CD4-positive, alpha-beta T cell treated with Interleukin-21 for 1 hour (primary cell): Measurements from ENCODE around the gene LAMC1.
"Not testable (repeated sequence)": the region's sequence is repeated elsewhere in the genome, so short reads cannot be mapped to it uniquely, and the experiment has no call there.

Source experiments
- DNase-seq: peaks from one replicate; pipeline ENCODE4 v3.0.0-alpha.2; 2020

The LAMC1 gene

DNA sequence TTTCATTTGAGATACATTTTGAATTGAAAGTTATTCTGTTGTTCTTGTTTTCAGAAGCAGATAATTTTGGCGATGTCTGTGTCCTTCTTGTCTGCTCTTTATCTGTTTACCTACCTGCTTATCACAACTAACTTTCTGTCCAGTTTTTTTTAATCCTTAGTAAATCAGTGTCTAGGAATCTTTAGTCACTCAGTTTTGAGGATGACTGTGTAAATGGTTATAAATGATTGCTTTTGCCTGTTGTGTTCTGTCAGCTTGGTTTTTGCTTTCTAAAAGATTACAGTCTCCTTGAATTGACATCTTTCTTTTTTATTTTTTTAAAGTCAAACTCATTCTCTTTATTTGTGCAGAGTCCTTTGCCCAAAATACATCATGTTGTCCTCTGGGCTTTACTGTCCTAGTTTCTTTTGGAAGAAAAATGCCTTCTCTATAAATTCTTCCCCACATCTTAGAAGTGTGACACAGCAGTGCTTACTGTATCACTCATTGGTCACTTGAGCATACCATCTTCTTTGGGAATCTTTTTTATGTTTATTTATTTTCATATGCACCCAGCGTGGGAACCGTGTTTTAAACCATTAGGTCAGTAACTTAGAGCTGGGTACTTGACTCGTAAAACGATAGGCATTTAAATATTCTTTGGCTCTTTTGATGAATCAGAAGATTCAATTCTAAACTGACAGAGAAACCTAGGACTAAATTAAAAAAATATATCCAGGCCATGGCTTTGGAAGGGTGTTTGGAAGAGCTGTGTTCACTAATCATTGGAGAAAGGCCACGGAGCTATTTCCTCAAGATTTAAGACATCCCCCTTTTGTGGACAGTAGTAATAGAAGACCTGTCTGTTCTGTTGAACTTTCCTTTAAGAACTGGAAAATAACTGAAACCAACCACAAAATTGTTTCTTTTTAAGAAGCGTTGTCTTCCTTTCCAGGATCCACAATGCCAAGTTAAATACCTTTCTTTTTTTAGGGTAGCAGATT, 20.9 kb downstream of the LAMC1 start:
- no peak for DNase-seq

- no peak for DNase-seq
These were observed 21.9 kb downstream of the LAMC1 start for GRCh38 chr1:183044893-183045649.

DNA sequence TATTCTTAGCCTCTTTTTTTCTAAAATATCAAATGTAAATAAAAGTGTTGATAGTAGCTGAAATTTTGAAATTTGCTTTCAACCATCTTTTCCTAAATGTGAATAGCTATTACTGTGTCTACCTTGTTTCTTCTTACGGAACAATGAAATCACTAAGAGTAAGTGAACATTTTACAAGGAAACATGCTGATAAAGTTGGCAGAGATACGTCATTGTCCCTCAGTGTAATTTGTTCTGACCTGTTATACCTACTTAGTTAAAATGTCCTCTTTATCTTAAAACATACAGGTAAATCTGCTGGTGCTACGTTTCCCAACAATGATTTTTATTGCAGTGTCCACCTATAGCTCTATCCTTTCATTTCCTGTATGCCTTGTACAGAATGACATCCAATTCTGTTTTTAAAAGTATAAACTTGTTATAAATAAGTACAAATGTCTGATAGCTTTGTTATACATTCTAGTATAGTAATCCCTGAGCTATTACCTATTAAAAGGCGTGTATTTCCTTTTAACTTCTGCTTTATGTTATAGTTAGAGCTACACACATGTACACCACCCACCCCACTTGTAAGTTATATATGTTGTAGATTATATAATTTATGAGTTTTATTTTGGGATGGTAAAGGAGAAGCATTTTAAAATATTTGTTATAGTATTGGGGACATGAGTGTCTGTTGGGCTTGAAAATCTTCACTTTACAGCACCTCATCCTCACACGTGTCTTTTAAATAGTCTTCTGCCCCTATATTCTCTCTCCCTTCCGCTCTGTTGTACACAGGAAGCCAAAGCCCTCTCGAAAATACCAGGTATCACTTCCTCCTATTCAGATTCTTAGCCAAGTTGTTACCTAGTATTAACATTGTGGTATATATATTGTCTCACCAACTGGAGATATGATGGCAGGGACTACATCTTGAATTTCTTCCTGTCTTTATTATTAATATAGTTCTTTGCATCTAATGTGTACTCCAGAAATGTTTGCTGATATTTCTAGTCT, 25.2 kb downstream of the LAMC1 start:
- no peak for DNase-seq

- no peak for DNase-seq
These were observed 28.3 kb downstream of the LAMC1 start for GRCh38 chr1:183051546-183051945.

DNA sequence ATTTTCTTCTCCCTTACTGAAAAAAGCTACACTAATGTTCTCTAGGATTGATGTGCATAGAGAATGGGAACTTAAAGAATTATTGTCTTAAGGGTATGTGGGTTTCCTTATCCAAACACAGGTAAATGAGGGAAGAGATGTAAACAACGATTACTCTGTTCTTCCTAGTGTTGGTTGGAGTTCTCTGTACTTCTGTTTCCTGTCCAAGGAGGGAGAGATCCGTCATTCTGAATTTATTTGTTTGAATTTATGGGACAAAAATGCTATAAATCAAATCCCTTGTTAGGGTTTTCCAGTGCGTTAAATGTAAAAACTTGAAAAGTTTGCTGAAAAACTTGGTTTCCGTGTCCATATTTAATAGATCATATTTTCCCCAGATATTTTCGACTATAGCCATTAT, 29.6 kb downstream of the LAMC1 start:
- DNase-seq, result no peak

DNA sequence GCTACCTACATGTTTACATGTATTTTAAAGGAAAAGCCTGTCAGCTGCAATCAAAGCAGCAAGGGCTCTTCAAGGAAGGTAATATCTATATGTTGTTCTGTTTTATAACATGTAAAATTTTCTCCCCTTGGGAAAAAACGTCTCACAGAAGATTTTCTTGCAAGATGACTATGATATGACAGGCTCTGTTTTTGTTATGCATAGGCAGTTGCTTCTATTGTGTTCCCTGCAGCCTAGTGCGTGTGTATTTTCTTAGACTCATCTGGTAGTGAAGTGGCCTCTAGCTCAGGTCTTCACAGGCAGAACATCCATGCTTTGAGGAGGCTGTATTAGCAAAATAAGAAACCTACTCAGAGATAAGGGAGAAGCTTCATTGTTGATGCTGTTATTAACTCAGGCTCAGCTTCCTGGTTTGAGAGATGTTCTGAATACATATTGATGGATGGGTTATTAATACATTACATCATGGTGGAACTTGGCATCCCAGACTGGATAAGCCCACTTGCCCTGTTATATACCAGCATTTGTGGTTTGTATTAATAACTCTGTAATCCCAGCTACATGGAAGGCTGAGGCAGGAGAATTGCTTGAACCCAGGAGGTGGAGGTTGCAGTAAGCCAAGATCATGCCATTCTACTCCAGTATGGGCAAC, 35.8 kb downstream of the LAMC1 start:
- DNase-seq, result no peak

- DNase-seq, result no peak
These were observed 38.0 kb downstream of the LAMC1 start for GRCh38 chr1:183061194-183061593.

GRCh38 chr1:183063349-183063748, 40.1 kb downstream of the LAMC1 start:
- no peak for DNase-seq

- DNase-seq, result no peak
These were observed 42.0 kb downstream of the LAMC1 start for GRCh38 chr1:183065168-183065706.

DNA sequence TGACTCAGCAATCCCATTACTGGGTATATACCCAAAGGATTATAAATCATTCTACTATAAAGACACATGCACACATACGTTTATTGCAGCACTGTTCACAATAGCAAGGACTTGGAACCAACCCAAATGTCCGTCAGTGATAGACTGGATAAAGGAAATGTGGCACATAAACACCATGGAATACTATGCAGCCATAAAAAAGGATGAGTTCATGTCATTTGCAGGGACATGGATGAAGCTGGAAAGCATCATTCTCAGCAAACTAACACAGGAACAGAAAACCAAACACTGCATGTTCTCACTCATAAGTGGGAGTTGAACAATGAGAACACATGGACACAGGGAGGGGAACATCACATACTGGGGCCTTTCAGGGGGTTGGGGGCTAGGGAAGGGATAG, 43.2 kb downstream of the LAMC1 start:
- not testable (repeated sequence) for DNase-seq

GRCh38 chr1:183069562-183070216, 46.5 kb downstream of the LAMC1 start:
- DNase-seq, result no peak

DNA sequence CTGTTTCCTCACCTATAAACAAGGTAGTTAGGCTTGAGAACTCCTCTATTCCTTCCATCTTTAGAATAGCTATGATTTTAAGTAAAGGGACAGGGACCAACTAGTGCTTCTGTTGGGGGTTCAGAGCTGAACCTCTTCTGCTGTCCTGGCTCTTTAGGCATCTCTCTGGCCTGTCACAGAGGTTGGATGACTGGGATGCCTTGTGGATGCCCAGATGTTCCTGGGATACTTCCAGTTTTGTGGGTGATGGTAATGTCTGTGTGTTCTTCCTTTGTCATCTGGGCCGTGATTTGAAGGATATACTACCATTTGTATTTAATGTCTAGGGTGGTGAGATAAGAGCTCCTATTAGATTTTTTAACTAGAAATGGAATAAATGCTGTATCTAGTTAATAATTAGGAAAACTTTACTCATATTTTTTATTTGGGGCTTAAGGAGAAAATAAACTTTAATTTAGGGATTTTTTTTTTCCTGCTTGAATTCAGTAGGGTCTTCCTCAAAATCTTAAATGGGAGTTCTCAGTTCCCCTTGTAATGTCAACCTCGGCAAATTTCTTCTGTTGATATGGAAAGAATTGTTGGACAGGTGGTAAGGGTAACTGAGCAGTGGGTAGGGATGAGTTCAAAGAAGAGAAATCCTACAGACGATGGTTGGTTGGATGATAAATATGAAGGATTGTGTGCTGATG, 47.2 kb downstream of the LAMC1 start:
- no peak for DNase-seq

DNA sequence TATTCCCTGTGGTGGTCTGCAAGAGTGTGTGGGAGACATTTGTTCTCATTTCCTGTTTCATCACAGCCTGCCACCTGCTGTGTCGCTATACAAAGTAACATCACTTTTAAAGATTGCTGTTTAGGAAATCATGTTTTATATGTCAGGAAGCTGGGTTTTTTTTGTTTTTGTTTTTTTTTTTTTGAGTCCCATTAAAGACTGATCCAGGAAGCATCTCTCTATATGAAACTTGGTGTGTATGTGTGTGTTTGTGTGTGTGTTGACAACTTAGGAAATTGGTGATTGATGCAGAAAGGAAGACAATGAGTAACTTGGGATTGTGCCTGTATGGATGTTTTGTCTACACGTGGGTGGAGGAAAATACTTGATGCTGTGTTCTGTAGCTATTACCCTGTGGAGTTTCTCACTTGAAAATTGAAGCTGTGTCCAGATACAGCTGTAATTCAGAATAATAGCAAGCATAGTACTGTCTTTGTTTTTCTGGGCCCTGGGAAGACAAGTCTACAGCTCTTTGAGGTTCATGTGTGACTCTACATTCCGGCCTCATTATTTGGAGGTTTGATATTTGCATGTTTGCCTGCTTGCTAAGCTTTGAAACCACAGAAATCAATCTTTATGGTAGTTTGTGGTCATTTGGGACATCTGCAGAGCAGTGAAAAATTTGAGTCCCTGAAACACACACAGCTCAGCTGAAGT, 47.9 kb downstream of the LAMC1 start:
- no peak for DNase-seq

DNA sequence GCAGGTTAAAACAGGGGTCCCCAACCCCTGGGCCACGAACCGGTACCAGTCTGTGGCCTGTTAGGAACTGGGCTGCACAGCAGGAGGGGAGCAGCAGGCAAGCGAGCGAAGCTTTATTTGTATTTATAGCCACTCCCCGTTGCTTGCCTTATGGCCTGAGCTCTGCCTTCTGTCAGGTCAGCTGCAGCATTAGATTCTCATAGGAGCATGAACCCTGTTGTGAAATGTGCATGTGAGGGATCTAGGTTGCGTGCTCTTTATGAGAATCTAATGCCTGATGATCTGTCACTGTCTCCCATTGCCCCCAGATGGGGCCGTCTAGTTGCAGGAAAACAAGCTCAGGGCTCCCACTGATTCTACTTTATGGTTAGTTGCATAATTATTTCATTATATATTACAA, 49.4 kb downstream of the LAMC1 start:
- DNase-seq, result not testable (repeated sequence)

- no peak for DNase-seq
These were observed 50.1 kb downstream of the LAMC1 start for GRCh38 chr1:183073320-183073719.

- no peak for DNase-seq
These were observed 51.0 kb downstream of the LAMC1 start for GRCh38 chr1:183074215-183074614.

DNA sequence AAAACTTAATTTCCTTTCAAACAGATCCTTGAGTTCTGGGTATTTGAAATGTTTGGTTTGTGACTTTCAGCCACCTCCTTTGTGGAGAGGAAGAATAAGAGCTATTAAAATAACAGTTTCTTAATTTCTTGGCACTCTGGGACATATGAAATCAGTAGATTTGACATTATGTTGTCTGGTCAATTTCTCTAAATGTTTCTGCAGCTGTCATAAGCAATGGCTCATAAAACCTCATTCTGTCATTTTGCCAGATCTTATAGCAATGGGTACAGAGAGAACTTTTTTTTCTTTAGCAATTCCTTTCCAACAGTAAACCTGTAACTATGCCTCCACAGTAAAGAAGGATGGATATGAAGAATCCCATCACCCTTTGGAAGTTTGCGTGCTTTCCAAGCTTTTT, 52.6 kb downstream of the LAMC1 start:
- no peak for DNase-seq

GRCh38 chr1:183077097-183077496, 53.9 kb downstream of the LAMC1 start:
- DNase-seq, result no peak

GRCh38 chr1:183079712-183080388, 56.6 kb downstream of the LAMC1 start:
- DNase-seq, result no peak
